Fibroblast of lung (primary cell): ENCODE measurements around the gene IL5RA. TPM values are rescaled to one million over a fixed set of nuclear protein-coding genes. Genes with fewer than 3 reads are reported as not detected.

Experiments used
- DNase-seq, 2 donors: peaks; one replicate each; pipeline versions ENCODE4 v3.0.0 to v3.0.0-alpha.2; 2010; ENCODE audit warnings: low read depth in 2 of 2
- H2AFZ ChIP-seq: 2 replicates; pipeline ENCODE4 v1.5.1; 2012; ENCODE audit warnings: low read length, control low read depth, inconsistent platforms
- H3K27ac ChIP-seq: 2 replicates; pipeline ENCODE4 v1.5.1; 2011; ENCODE audit warnings: low read length, control low read depth; ENCODE audit not compliant: insufficient read depth
- H3K27me3 ChIP-seq: 2 replicates; pipeline ENCODE4 v1.5.1; 2011; ENCODE audit warnings: mild to moderate bottlenecking, low read length; ENCODE audit not compliant: control insufficient read depth, insufficient read depth
- H3K36me3 ChIP-seq: 2 replicates; pipeline ENCODE4 v1.5.1; 2011; ENCODE audit warnings: low read length; ENCODE audit not compliant: control insufficient read depth, insufficient read depth
- H3K4me1 ChIP-seq: 2 replicates; pipeline ENCODE4 v1.5.1; 2011; ENCODE audit warnings: low read length; ENCODE audit not compliant: control insufficient read depth, insufficient read depth; ENCODE audit errors: extremely low read depth
- H3K4me2 ChIP-seq: 2 replicates; pipeline ENCODE4 v1.5.1; 2011; ENCODE audit warnings: low read length, control low read depth; ENCODE audit not compliant: insufficient read depth; ENCODE audit errors: extremely low read depth
- H3K4me3 ChIP-seq, 4 experiments: fragments of 200-600 bp in 1 of 4; sonication (generic) in 1 of 4; replicated peaks in 1 of 4; 2 replicates each; pipeline ENCODE4 v1.5.1; 2011 to 2016; ENCODE audit warnings: low read length in 4 of 4, low read depth in 3 of 4, mild to moderate bottlenecking in 3 of 4, control low read depth in 2 of 4, inconsistent platforms in 1 of 4, mixed read lengths in 1 of 4; ENCODE audit not compliant: insufficient read depth in 1 of 4; ENCODE audit errors: control extremely low read depth in 1 of 4
- H3K79me2 ChIP-seq: 2 replicates; pipeline ENCODE4 v1.5.1; 2012; ENCODE audit warnings: mild to moderate bottlenecking, low read length, inconsistent platforms; ENCODE audit not compliant: control insufficient read depth, insufficient read depth
- H3K9ac ChIP-seq: 2 replicates; pipeline ENCODE4 v1.5.1; 2011; ENCODE audit warnings: mild to moderate bottlenecking, low read length, control low read depth; ENCODE audit not compliant: insufficient read depth
- H3K9me3 ChIP-seq: 2 replicates; pipeline ENCODE4 v1.5.1; 2012; ENCODE audit warnings: low read depth, low read length; ENCODE audit not compliant: control insufficient read depth, insufficient read depth
- H4K20me1 ChIP-seq: 2 replicates; pipeline ENCODE4 v1.5.1; 2011; ENCODE audit warnings: low read length; ENCODE audit not compliant: control insufficient read depth, insufficient read depth; ENCODE audit errors: extremely low read depth
- CTCF ChIP-seq, 2 donors: IDR thresholded peaks in 1 of 2; conservative IDR thresholded peaks in 1 of 2; 1 replicate in 1 of 2; 2 replicates in 1 of 2; pipeline ENCODE4 v1.5.1; 2011 to 2012; ENCODE audit warnings: low read length in 2 of 2, control low read depth in 1 of 2, inconsistent platforms in 1 of 2, low read depth in 1 of 2, mild to moderate bottlenecking in 1 of 2
- EZH2 ChIP-seq: IDR thresholded peaks from 2 replicates; pipeline ENCODE4 v1.5.1; 2012; ENCODE audit warnings: low read length, control low read depth, mild to moderate bottlenecking; ENCODE audit errors: missing control alignments
- polyA plus RNA-seq, 2 donors: library from polyadenylated mRNA; depleted of rRNA in 1 of 2; stranded (reverse) in 1 of 2; unstranded in 1 of 2; fragments of >200 nt; gene quantifications; 2 replicates each; pipeline ENCODE4 v1.2.1, GENCODE V29; 2011 to 2012; ENCODE audit warnings: missing spikeins in 1 of 2
- total RNA-seq: library from RNA; depleted of rRNA; stranded (reverse); fragments of >200 nt; gene quantifications from 2 replicates; pipeline ENCODE4 v1.2.1, GENCODE V29; 2014

The IL5RA gene
- total and polyA plus RNA-seq, 2 donors (not counting 1 experiment from before 2014, with no cell fraction given) = not detected

- H3K9me3 ChIP-seq = no peaks in the 10 kb centered on the region
- H3K9ac ChIP-seq = peak within 1 kb of the TSS; percentile 98
- peaks cover 20% of the 10 kb centered on the region for H3K79me2 ChIP-seq
- no peaks in the 10 kb centered on the region for H4K20me1 ChIP-seq
- peak; percentile 92 for DNase-seq
- TF ChIP-seq EZH2 (no peak), CTCF (conservative IDR thresholded peaks at IDR 0.05 in 1 of 2, IDR thresholded peaks at IDR 0.05 in 1 of 2; ENCODE audit: low read depth in 1 of 2, low read length in 2 of 2) (no peak)
- peaks cover 3% of the 10 kb centered on the region for H3K36me3 ChIP-seq
- no peaks in the 10 kb centered on the region for H3K27me3 ChIP-seq
- peak within 1 kb of the TSS; percentile 99 for H3K27ac ChIP-seq
- peaks cover 2% of the 10 kb centered on the region for H3K4me1 ChIP-seq
- peak within 1 kb of the TSS; percentile 92 for H3K4me2 ChIP-seq
- peak within 1 kb of the TSS; percentile 98 for H2AFZ ChIP-seq
- H3K4me3 ChIP-seq = peak within 1 kb of the TSS; percentile 74 to 95 (median 90)
Observed at GRCh38 chr3:3126477-3127431, 16.6 kb upstream of the IL5RA start, which contains the start of gene TRNT1. TSS of gene TRNT1 (plus strand) at chr3:3126940. CDS start at chr3:3129041, 2,101 bp downstream.

- TF ChIP-seq EZH2 (no peak), CTCF (conservative IDR thresholded peaks at IDR 0.05 in 1 of 2, IDR thresholded peaks at IDR 0.05 in 1 of 2; ENCODE audit: low read depth in 1 of 2, low read length in 2 of 2) (no peak)
- Histone ChIP-seq H4K20me1 (no peaks in the 10 kb centered on the region), H3K4me1 (peaks cover 2% of the 10 kb centered on the region), H3K27me3 (no peaks in the 10 kb centered on the region), H3K9ac (peak overlapping the region; percentile 98), H3K4me3 (peak overlapping the region; percentile 74 to 95 (median 86)), H3K9me3 (no peaks in the 10 kb centered on the region), H3K4me2 (peak overlapping the region; percentile 92), H3K79me2 (peaks cover 20% of the 10 kb centered on the region), H3K27ac (peak overlapping the region; percentile 99), H2AFZ (peak overlapping the region; percentile 98), H3K36me3 (peaks cover 3% of the 10 kb centered on the region)
- DNase-seq = no peak
Observed at GRCh38 chr3:3125977-3126376, 15.8 kb upstream of the IL5RA start.

- no peak overlapping the region for H3K9ac ChIP-seq
- H3K4me3 ChIP-seq = no peak overlapping the region
- no peaks in the 10 kb centered on the region for H4K20me1 ChIP-seq
- no peaks in the 10 kb centered on the region for H3K9me3 ChIP-seq
- H2AFZ ChIP-seq = no peak overlapping the region
- no peak for TF ChIP-seq EZH2
- no peak for TF ChIP-seq CTCF (conservative IDR thresholded peaks at IDR 0.05 in 1 of 2, IDR thresholded peaks at IDR 0.05 in 1 of 2; ENCODE audit: low read depth in 1 of 2, low read length in 2 of 2)
- no peaks in the 10 kb centered on the region for H3K36me3 ChIP-seq
- H3K4me2 ChIP-seq = no peak overlapping the region
- H3K27ac ChIP-seq = no peak overlapping the region
- no peak for DNase-seq
- no peaks in the 10 kb centered on the region for H3K79me2 ChIP-seq
- no peaks in the 10 kb centered on the region for H3K27me3 ChIP-seq
- H3K4me1 ChIP-seq = no peaks in the 10 kb centered on the region
Observed at GRCh38 chr3:3119393-3119851, 9.2 kb upstream of the IL5RA start.
